Measurements from ENCODE around the gene CSDE1.

DNA sequence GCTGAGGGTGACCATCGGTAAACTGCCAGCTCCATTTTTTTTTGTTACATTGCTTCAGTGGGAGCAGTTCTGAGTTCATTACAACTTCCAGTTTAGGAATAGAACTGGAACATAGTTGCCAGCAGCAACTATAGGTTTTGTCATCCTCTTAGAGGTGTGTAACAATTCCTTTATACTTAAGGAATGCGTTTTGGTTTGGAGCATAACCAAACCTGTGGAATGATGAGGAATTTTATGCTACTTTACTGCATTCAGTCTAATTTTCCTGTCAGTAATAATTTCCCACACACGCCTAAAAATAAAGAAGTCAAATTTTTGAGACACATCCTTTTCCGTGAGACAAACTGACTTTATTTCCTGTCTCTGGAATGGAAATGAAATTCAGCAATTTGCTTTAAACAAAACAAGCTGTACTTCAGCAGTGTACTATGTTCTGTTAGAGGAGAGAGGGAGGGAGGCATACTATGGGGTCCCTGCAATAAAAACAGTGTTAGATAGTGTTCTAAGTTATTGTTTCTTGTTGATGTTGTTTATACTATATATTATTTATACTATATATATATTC is 57.7 kb downstream of the CSDE1 start:
- TF ChIP-seq, protein P1, sequence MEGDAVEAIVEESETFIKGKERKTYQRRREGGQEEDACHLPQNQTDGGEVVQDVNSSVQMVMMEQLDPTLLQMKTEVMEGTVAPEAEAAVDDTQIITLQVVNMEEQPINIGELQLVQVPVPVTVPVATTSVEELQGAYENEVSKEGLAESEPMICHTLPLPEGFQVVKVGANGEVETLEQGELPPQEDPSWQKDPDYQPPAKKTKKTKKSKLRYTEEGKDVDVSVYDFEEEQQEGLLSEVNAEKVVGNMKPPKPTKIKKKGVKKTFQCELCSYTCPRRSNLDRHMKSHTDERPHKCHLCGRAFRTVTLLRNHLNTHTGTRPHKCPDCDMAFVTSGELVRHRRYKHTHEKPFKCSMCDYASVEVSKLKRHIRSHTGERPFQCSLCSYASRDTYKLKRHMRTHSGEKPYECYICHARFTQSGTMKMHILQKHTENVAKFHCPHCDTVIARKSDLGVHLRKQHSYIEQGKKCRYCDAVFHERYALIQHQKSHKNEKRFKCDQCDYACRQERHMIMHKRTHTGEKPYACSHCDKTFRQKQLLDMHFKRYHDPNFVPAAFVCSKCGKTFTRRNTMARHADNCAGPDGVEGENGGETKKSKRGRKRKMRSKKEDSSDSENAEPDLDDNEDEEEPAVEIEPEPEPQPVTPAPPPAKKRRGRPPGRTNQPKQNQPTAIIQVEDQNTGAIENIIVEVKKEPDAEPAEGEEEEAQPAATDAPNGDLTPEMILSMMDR (conservative IDR thresholded peaks at IDR 0.05 in 1 of 2, IDR thresholded peaks at IDR 0.05 in 1 of 2; ENCODE audit: extremely low read depth in 1 of 2, insufficient read depth in 1 of 2, low read depth in 1 of 2, low read length in 2 of 2), result no peak
- no peak for TF ChIP-seq EZH2 (IDR thresholded peaks at IDR 0.05; ENCODE audit: borderline replicate concordance, low read length)
